Measurements from ENCODE around the gene RNU6-1. TPM values are rescaled to one million over a fixed set of nuclear protein-coding genes. Genes with fewer than 3 reads are reported as not detected.

Gene RNU6-1
- total RNA-seq, 2 experiments from 2014 or later, result not detected

- peak; percentile 64 for DNase-seq (ENCODE audit: low spot score)
- CTCF ChIA-PET (ENCODE audit: unreplicated experiment), result no interaction called here
- no peak for TF ChIP-seq EZH2phosphoT487 (IDR thresholded peaks at IDR 0.05; ENCODE audit: borderline replicate concordance, low read depth, low read length)
- peak; percentile 77 for TF ChIP-seq CTCF (conservative IDR thresholded peaks at IDR 0.05; ENCODE audit: low read length)
Observed at GRCh38 chr15:67833710-67834511, 5.9 kb downstream of the RNU6-1 start.

GRCh38 chr15:67832897-67833709, 6.7 kb downstream of the RNU6-1 start:
- no peak for DNase-seq (ENCODE audit: low spot score)
- Histone ChIP-seq H3K36me3 (ENCODE audit: insufficient read depth, low read length) (no peaks in the 10 kb centered on the region), H2AFZ (ENCODE audit: low read length) (peak overlapping the region; percentile 33; the same call in 1 of the 2 replicates), H4K20me1 (ENCODE audit: insufficient read depth, low read length) (no peaks in the 10 kb centered on the region), H3K27ac (ENCODE audit: low read depth, low read length, poor library complexity, severe bottlenecking) (no peak overlapping the region), H3K4me3 (ENCODE audit: low read depth, low read length, poor library complexity, severe bottlenecking) (no peak overlapping the region), H3K79me2 (ENCODE audit: insufficient read depth, low read depth, low read length) (no peaks in the 10 kb centered on the region), H3K9me3 (ENCODE audit: low read length) (no peaks in the 10 kb centered on the region), H3K9me2 (ENCODE audit: insufficient read depth, low read length) (no peaks in the 10 kb centered on the region), H3K4me2 (ENCODE audit: low read length) (peak overlapping the region; percentile 63; the same call in 1 of the 2 replicates), H3K4me1 (ENCODE audit: insufficient read depth, low read length, poor library complexity, severe bottlenecking) (peaks cover 54% of the 10 kb centered on the region)
- TF ChIP-seq EZH2phosphoT487 (IDR thresholded peaks at IDR 0.05; ENCODE audit: borderline replicate concordance, low read depth, low read length), result no peak
- no peak for TF ChIP-seq CTCF (conservative IDR thresholded peaks at IDR 0.05; ENCODE audit: low read length)
- no TSS peak for BruUV-seq (replicated peaks)
- intact Hi-C loops (cut with micrococcal nuclease; ENCODE audit: unreplicated experiment), result loop anchor here (1.0 kb wide), 1 partner anchor 50 kb away; no protein-coding TSS in a partner anchor
- CTCF ChIA-PET (ENCODE audit: unreplicated experiment), result interaction anchor here (1.7 kb wide), 1 partner anchor 51 kb away, joined by 5 read pairs; no protein-coding TSS in a partner anchor
- POLR2A ChIA-PET, result interaction anchor here (0.6 to 1.6 kb wide), 4 partner anchors 50 to 334 kb away, joined by 3 to 8 read pairs (median 4); no protein-coding TSS in a partner anchor

More at GRCh38 chr15:67833710-67834511, 5.9 kb downstream of the RNU6-1 start:
- Histone ChIP-seq H4K20me1 (ENCODE audit: insufficient read depth, low read length) (no peaks in the 10 kb centered on the region), H3K27ac (ENCODE audit: low read depth, low read length, poor library complexity, severe bottlenecking) (no peak overlapping the region), H3K9me3 (ENCODE audit: low read length) (no peaks in the 10 kb centered on the region), H3K4me2 (ENCODE audit: low read length) (peak overlapping the region; percentile 63), H3K36me3 (ENCODE audit: insufficient read depth, low read length) (no peaks in the 10 kb centered on the region), H3K4me3 (ENCODE audit: low read depth, low read length, poor library complexity, severe bottlenecking) (peak overlapping the region; percentile 52), H3K9me2 (ENCODE audit: insufficient read depth, low read length) (no peaks in the 10 kb centered on the region), H3K4me1 (ENCODE audit: insufficient read depth, low read length, poor library complexity, severe bottlenecking) (peaks cover 60% of the 10 kb centered on the region), H3K79me2 (ENCODE audit: insufficient read depth, low read depth, low read length) (no peaks in the 10 kb centered on the region), H2AFZ (ENCODE audit: low read length) (peak overlapping the region; percentile 33; the same call in 1 of the 2 replicates)
- no TSS peak for BruUV-seq (replicated peaks)
- intact Hi-C loops (cut with micrococcal nuclease; ENCODE audit: unreplicated experiment), result loop anchor here (2.0 kb wide), 1 partner anchor 331 kb away; no protein-coding TSS in a partner anchor
- POLR2A ChIA-PET, result no interaction called here
